HEK293 (cell line): Measurements from ENCODE around the gene CERKL.

Source experiments
- CTCF ChIA-PET: fragments of 350-600 bp; formaldehyde crosslinking; extraction: SDS; loops from one replicate; lab custom pipeline; 2021; ENCODE audit warnings: antibody characterized with exemption; lab: Yijun Ruan, JAX
- POLR2A ChIA-PET: fragments of 300-600 bp; formaldehyde crosslinking; extraction: SDS; loops from one replicate; lab custom pipeline; 2020; ENCODE audit warnings: antibody characterized with exemption, inconsistent platforms; lab: Yijun Ruan, JAX
- H3K27ac ChIP-seq: fragments of 200-500 bp; sonication (Bioruptor generic); 2 replicates; pipeline ENCODE4 v1.5.1; 2014; ENCODE audit warnings: low read depth, low read length, control low read depth, inconsistent platforms; ENCODE audit errors: extremely low read depth
- H3K36me3 ChIP-seq, 2 experiments: fragments of 200-500 bp in 1 of 2; sonication (Bioruptor generic) in 1 of 2; 1 replicate in 1 of 2; 2 replicates in 1 of 2; pipeline ENCODE4 v1.5.1; 2014 to 2017; ENCODE audit warnings: inconsistent platforms in 2 of 2, low read length in 2 of 2; ENCODE audit not compliant: control insufficient read depth in 2 of 2, insufficient read depth in 1 of 2
- H3K4me1 ChIP-seq: fragments of 200-500 bp; sonication (Bioruptor generic); 2 replicates; pipeline ENCODE4 v1.5.1; 2014; ENCODE audit warnings: mild to moderate bottlenecking, low read length, inconsistent platforms; ENCODE audit not compliant: control insufficient read depth, insufficient read depth
- H3K4me3 ChIP-seq: 2 replicates; pipeline ENCODE4 v1.5.1; 2011; ENCODE audit warnings: low read depth, mild to moderate bottlenecking, control low read depth, low read length, moderate library complexity
- H3K9me3 ChIP-seq: fragments of 200-500 bp; sonication (Bioruptor generic); 2 replicates; pipeline ENCODE4 v1.5.1; 2014; ENCODE audit warnings: low read depth, low read length, inconsistent platforms; ENCODE audit not compliant: control insufficient read depth, insufficient read depth
- BCL11B ChIP-seq: fragments of 450-650 bp; formaldehyde crosslinking; IDR thresholded peaks from 2 replicates; pipeline ENCODE4 v1.5.1; 2016; ENCODE audit warnings: low read depth, missing biosample characterization, missing genetic modification characterization
- EGR2 ChIP-seq: fragments of 450-650 bp; formaldehyde crosslinking; IDR thresholded peaks from 2 replicates; pipeline ENCODE4 v1.5.1; 2016; ENCODE audit warnings: low read depth, missing biosample characterization, missing genetic modification characterization
- FEZF1 ChIP-seq: fragments of 450-650 bp; formaldehyde crosslinking; IDR thresholded peaks from 2 replicates; pipeline ENCODE4 v1.5.1; 2016; ENCODE audit warnings: missing biosample characterization, missing genetic modification characterization
- KLF10 ChIP-seq: fragments of 450-650 bp; IDR thresholded peaks from 2 replicates; pipeline ENCODE4 v1.5.1; 2018; ENCODE audit warnings: missing biosample characterization, mild to moderate bottlenecking, missing genetic modification characterization
- KLF7 ChIP-seq: fragments of 450-650 bp; formaldehyde crosslinking; IDR thresholded peaks from 2 replicates; pipeline ENCODE4 v1.5.1; 2016; ENCODE audit warnings: missing biosample characterization, missing genetic modification characterization, borderline replicate concordance
- KLF9 ChIP-seq: fragments of 450-650 bp; formaldehyde crosslinking; IDR thresholded peaks from 2 replicates; pipeline ENCODE4 v1.5.1; 2016; ENCODE audit warnings: missing biosample characterization, missing genetic modification characterization, low read depth
- PRDM1 ChIP-seq: fragments of 450-650 bp; formaldehyde crosslinking; IDR thresholded peaks from 2 replicates; pipeline ENCODE4; 2016; ENCODE audit warnings: missing biosample characterization, missing genetic modification characterization
- ZBTB21 ChIP-seq: fragments of 450-650 bp; formaldehyde crosslinking; IDR thresholded peaks from 2 replicates; pipeline ENCODE4 v1.5.1; 2017; ENCODE audit warnings: missing biosample characterization, missing genetic modification characterization
- ZBTB48 ChIP-seq: fragments of 450-650 bp; formaldehyde crosslinking; IDR thresholded peaks from 2 replicates; pipeline ENCODE4 v1.5.1; 2016; ENCODE audit warnings: missing biosample characterization, missing genetic modification characterization
- ZBTB7A ChIP-seq: fragments of 450-650 bp; formaldehyde crosslinking; IDR thresholded peaks from 2 replicates; pipeline ENCODE4 v1.5.1; 2016; ENCODE audit warnings: low read depth, missing biosample characterization, missing genetic modification characterization
- ZFHX2 ChIP-seq: fragments of 450-650 bp; formaldehyde crosslinking; conservative IDR thresholded peaks from 2 replicates; pipeline ENCODE4 v1.5.1; 2016; ENCODE audit warnings: missing biosample characterization, missing genetic modification characterization
- ZNF174 ChIP-seq: fragments of 450-650 bp; formaldehyde crosslinking; IDR thresholded peaks from 2 replicates; pipeline ENCODE4 v1.5.0; 2017; ENCODE audit warnings: missing biosample characterization, mild to moderate bottlenecking, missing genetic modification characterization
- ZNF266 ChIP-seq: fragments of 450-650 bp; formaldehyde crosslinking; IDR thresholded peaks from 2 replicates; pipeline ENCODE4 v1.5.1; 2016; ENCODE audit warnings: missing biosample characterization, missing genetic modification characterization, low read depth
- ZNF335 ChIP-seq: fragments of 450-650 bp; formaldehyde crosslinking; conservative IDR thresholded peaks from 2 replicates; pipeline ENCODE4 v1.5.1; 2016; ENCODE audit warnings: missing biosample characterization, missing genetic modification characterization
- ZNF366 ChIP-seq: fragments of 450-650 bp; formaldehyde crosslinking; conservative IDR thresholded peaks from 2 replicates; pipeline ENCODE4 v1.5.1; 2016; ENCODE audit warnings: missing biosample characterization, missing genetic modification characterization
- ZNF404 ChIP-seq: fragments of 450-650 bp; formaldehyde crosslinking; IDR thresholded peaks from 2 replicates; pipeline ENCODE4 v1.5.1; 2017; ENCODE audit warnings: missing biosample characterization, missing genetic modification characterization
- ZNF473 ChIP-seq: fragments of 450-650 bp; formaldehyde crosslinking; IDR thresholded peaks from 2 replicates; pipeline ENCODE4 v1.5.1; 2017; ENCODE audit warnings: missing biosample characterization, missing genetic modification characterization
- ZNF48 ChIP-seq: fragments of 450-650 bp; formaldehyde crosslinking; IDR thresholded peaks from 2 replicates; pipeline ENCODE4 v1.5.1; 2016; ENCODE audit warnings: missing biosample characterization, missing genetic modification characterization
- ZNF549 ChIP-seq: fragments of 450-650 bp; IDR thresholded peaks from 2 replicates; pipeline ENCODE4 v1.5.1; 2018; ENCODE audit warnings: missing biosample characterization, missing genetic modification characterization, mild to moderate bottlenecking, inconsistent platforms, moderate library complexity
- ZNF571 ChIP-seq: fragments of 450-650 bp; formaldehyde crosslinking; IDR thresholded peaks from 2 replicates; pipeline ENCODE4 v1.5.0; 2017; ENCODE audit warnings: missing biosample characterization, missing genetic modification characterization
- ZNF830 ChIP-seq: fragments of 450-650 bp; IDR thresholded peaks from 2 replicates; pipeline ENCODE4 v1.5.0; 2018; ENCODE audit warnings: missing biosample characterization, missing genetic modification characterization, low read depth, mild to moderate bottlenecking, moderate library complexity
- TF ChIP-seq, protein P1 (sequence below): IDR thresholded peaks from 2 replicates; pipeline ENCODE4 v1.6.1; 2011; ENCODE audit warnings: mild to moderate bottlenecking, low read depth, low read length, borderline replicate concordance

CERKL gene

DNA sequence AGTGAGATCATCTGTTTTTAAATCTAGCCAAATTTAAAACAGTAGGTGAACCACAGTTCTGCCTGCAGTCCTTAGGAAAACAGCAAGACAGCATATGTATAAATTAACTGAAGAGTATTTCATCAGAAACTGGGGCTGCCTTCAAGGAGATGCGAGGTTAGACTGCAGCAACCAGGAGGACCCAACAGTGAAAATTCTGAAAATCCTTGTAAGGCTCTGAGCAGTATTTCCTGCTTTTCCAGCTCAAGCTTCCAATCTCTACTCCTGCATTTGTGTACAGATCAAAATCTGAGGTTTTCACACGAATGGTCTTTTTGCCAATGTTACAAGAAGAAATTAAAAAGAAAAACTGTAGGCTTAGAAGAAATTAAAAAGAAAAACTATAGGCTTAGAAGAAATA is 43.7 kb downstream of the CERKL start:
- ChIA-PET CTCF (no interaction called here), POLR2A (no interaction called here)
- no peak overlapping the region for H3K27ac ChIP-seq

DNA sequence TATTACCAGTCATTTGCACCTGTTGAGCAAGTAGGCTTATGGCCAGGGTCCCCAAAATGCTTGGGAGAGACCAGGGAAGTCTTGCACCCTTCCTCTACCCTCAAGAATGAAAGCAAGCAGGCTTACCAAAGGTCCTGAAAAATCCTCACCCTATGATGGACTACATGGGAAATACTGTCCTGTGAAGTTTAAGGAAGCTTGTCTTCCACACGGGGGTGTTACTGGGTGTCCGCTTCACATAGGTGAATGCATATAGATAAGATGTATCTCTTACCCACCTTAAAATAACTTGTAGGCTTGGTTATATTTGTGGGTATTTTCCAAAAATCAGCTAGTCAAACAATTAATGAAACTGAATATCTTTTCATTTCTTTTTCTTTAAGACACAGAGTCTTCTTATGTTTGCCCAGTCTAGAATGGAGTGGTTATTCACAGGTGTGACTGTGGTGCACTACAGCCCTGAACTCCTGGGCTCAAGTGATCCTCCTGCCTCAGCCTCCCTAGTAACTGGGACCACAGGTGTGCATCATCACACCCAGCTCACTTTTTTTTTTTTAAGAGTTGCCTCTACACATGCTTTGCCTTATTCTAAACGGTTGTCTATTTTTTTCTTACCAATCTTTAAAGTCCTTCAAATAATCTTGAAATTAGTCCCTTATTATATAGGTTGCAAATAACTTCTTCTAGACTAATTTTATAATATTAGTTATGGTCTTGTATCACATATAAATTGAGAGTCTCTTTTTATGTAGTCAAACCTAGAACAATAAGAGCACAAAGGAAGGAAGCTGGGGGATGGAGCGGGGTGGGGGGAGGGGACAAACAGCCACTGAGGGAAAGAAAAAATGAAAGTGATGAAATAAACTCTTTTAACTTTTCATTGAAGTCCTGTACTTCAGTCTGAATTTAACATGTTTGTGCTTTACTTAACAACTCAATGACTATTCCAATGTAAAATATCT is 49.0 kb downstream of the CERKL start:
- Histone ChIP-seq H3K27ac (no peak overlapping the region), H3K36me3 (no peaks in the 10 kb centered on the region), H3K9me3 (no peaks in the 10 kb centered on the region), H3K4me3 (no peak overlapping the region), H3K4me1 (peaks cover 1% of the 10 kb centered on the region; the same call in 1 of the 2 replicates)
- ChIA-PET POLR2A (no interaction called here), CTCF (interaction anchor here (0.7 kb wide), 1 partner anchor 23 kb away, joined by 4 read pairs; no protein-coding TSS in a partner anchor)
- TF ChIP-seq ZNF48 (tag by site-specific recombination) = no peak
- no peak for TF ChIP-seq KLF7
- no peak for TF ChIP-seq ZBTB21 (tag by site-specific recombination)
- TF ChIP-seq ZNF174 (tag by site-specific recombination) = no peak
- TF ChIP-seq ZFHX2 = no peak
- TF ChIP-seq KLF9 (tag by site-specific recombination) = no peak
- no peak for TF ChIP-seq BCL11B (tag by site-specific recombination)
- no peak for TF ChIP-seq EGR2 (tag by site-specific recombination)
- no peak for TF ChIP-seq ZNF549 (tag by site-specific recombination)
- no peak for TF ChIP-seq FEZF1 (tag by site-specific recombination)
- no peak for TF ChIP-seq ZNF366 (tag by site-specific recombination)
- no peak for TF ChIP-seq ZNF266 (tag by site-specific recombination)

More for the DNA sequence above, 43.7 kb downstream of the CERKL start:
- TF ChIP-seq ZBTB48 (tag by site-specific recombination) (no peak), ZNF335 (tag by site-specific recombination) (peak; percentile 49)
- H3K36me3 ChIP-seq = no peaks in the 10 kb centered on the region
- no peaks in the 10 kb centered on the region for H3K9me3 ChIP-seq
- H3K4me3 ChIP-seq = no peak overlapping the region
- peaks cover 5% of the 10 kb centered on the region; the same call in 1 of the 2 replicates for H3K4me1 ChIP-seq

DNA sequence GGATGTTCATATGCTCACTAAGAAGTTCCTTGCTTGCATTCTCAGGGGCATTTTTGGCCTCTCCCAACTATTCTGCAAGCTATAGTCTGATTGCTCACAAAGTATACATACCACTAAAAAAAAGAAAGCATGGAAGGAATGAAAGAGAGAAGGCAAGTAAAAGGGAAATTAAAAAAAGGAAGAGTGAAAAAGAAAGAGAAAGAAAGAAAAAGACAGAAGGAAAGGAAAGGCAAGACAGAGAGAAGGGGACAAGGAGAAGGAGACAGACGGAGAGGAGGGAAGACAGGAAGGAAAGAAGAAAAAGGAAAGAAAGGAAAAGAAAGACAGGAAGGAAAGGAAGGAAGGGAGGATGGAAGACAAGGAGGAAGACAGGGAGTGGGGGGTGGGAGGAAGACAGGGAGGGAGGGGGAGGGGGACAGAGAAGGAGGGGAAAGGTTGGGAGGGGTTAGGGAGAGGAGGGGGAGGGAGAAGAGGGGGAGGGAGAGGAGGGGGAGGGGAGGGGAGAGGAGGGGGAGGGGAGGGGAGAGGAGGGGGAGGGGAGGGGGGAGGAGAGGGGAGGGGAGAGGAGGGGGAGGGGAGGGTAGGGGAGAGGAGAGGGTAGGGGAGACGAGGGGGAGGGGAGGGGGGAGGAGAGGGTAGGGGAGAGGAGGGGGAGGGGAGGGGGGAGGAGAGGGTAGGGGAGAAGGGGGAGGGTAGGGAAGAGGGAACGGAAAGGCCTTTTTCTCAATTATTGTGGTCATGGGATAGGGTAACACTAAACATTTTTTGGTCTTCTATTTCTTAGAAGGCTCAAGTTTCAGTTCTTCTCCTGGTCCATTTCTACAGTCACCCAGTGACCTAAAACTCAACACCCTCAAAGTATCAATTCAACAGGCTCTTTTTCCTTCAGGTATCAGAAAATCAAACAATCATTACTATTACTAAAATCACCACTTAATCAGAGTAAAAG is 50.7 kb downstream of the CERKL start:
- Histone ChIP-seq H3K27ac (no peak overlapping the region), H3K4me3 (no peak overlapping the region), H3K4me1 (no peaks in the 10 kb centered on the region), H3K9me3 (no peaks in the 10 kb centered on the region), H3K36me3 (no peaks in the 10 kb centered on the region)
- ChIA-PET CTCF (no interaction called here), POLR2A (no interaction called here)
- TF ChIP-seq FEZF1 (tag by site-specific recombination) (no peak), ZNF473 (tag by site-specific recombination) (no peak), KLF10 (no peak), ZBTB7A (tag by site-specific recombination) (no peak), ZNF571 (tag by site-specific recombination) (no peak), ZNF404 (tag by site-specific recombination) (no peak), ZNF830 (no peak), PRDM1 (tag by site-specific recombination) (peak; percentile 92)
- TF ChIP-seq, protein P1, sequence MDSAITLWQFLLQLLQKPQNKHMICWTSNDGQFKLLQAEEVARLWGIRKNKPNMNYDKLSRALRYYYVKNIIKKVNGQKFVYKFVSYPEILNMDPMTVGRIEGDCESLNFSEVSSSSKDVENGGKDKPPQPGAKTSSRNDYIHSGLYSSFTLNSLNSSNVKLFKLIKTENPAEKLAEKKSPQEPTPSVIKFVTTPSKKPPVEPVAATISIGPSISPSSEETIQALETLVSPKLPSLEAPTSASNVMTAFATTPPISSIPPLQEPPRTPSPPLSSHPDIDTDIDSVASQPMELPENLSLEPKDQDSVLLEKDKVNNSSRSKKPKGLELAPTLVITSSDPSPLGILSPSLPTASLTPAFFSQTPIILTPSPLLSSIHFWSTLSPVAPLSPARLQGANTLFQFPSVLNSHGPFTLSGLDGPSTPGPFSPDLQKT = no peak
- TF ChIP-seq, all 188 proteins: peak for 1
